Muscle of leg (tissue), 11 donors: ENCODE results near the gene MRPS16. TPM values are rescaled to one million over a fixed set of nuclear protein-coding genes. Genes with fewer than 3 reads are reported as not detected.
A peak's percentile ranks its signal among the peaks of the same experiment; 100 is the strongest.
"Not testable (repeated sequence)": the region's sequence is repeated elsewhere in the genome, so short reads cannot be mapped to it uniquely, and the experiment has no call there.

ENCODE experiments used
- DNase-seq: peaks from one replicate; pipeline ENCODE4 v3.0.0; 2013
- H3K27ac ChIP-seq: one replicate; pipeline ENCODE4 v1.5.1; 2013; ENCODE audit warnings: mild to moderate bottlenecking, low read length, control low read depth
- H3K27me3 ChIP-seq: one replicate; pipeline ENCODE4 v1.6.1; 2013; ENCODE audit warnings: low read length; ENCODE audit not compliant: control insufficient read depth, insufficient read depth
- H3K36me3 ChIP-seq: one replicate; pipeline ENCODE4 v1.6.1; 2013; ENCODE audit warnings: low read length; ENCODE audit not compliant: control insufficient read depth, insufficient read depth
- H3K4me1 ChIP-seq: one replicate; pipeline ENCODE4 v1.6.1; 2013; ENCODE audit warnings: low read length; ENCODE audit not compliant: control insufficient read depth, insufficient read depth
- H3K4me3 ChIP-seq: one replicate; pipeline ENCODE4 v1.5.1; 2013; ENCODE audit warnings: low read length, control low read depth
- H3K9me3 ChIP-seq: replicated peaks from 2 replicates; pipeline ENCODE4 v1.6.1; 2013; ENCODE audit warnings: low read depth, low read length; ENCODE audit not compliant: control insufficient read depth
- WGBS: methylation state at CpG from one replicate; pipeline ENCODE4 v1.1.5; 2013; ENCODE audit warnings: missing lambda C conversion rate; ENCODE audit not compliant: insufficient coverage; 5-methylcytosine and 5-hydroxymethylcytosine counted together
- polyA plus RNA-seq, 8 donors: library from polyadenylated mRNA; unstranded; fragments of 120-200 nt; gene quantifications; one replicate each; pipeline versions ENCODE4 v1.2.1 to v1.2.3, GENCODE V29; 2013; ENCODE audit warnings: inconsistent platforms in 1 of 8, low replicate concordance in 1 of 8; ENCODE audit not compliant: insufficient read length in 8 of 8, insufficient read depth in 1 of 8
- total RNA-seq: library from RNA; stranded (reverse); fragments of 120-200 nt; gene quantifications from one replicate; pipeline ENCODE4 v1.2.4, GENCODE V29; 2013

The MRPS16 gene
- total and polyA plus RNA-seq, 9 donors: 51.2 to 80.1 (median 68.5) TPM

DNA sequence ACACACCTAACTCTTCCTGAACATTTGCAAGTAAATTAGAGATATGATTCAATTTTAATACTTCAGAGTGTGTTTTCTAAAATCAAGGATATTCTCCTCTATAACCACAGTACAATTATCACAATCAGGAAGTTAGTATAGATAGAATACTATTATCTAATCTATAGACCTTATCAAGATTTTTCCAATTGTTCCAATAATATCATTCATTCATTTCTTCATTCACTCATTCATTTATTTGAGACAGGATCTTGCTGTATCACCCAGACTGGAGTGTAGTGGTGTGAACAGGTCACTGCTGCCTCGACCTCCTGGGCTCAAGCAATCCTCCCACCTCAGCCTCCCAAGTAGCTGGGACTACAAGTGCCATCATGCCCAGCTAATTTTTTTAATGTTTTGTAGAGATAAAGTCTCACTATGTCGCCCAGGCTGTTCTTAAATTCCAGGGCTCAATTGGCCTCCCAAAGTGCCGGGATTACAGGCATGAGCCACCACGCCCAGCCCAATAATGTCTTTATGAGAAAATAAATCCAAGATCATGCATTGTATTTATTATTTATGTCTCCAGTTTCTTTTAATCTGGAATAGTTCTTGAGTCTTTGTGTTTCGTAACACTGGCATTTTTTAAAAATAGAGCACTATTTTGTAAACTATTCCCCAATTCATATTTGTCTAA is 10.6 kb upstream of the MRPS16 start:
- peaks cover 3% of the 10 kb centered on the region for H3K9me3 ChIP-seq
- H3K27me3 ChIP-seq: no peaks in the 10 kb centered on the region
- H3K27ac ChIP-seq: no peak overlapping the region
- no peaks in the 10 kb centered on the region for H3K36me3 ChIP-seq
- no peak for DNase-seq
- H3K4me3 ChIP-seq: no peak overlapping the region
- WGBS: no CpG with 5 or more reads among the region's 5 CpGs
- no peaks in the 10 kb centered on the region for H3K4me1 ChIP-seq

DNA sequence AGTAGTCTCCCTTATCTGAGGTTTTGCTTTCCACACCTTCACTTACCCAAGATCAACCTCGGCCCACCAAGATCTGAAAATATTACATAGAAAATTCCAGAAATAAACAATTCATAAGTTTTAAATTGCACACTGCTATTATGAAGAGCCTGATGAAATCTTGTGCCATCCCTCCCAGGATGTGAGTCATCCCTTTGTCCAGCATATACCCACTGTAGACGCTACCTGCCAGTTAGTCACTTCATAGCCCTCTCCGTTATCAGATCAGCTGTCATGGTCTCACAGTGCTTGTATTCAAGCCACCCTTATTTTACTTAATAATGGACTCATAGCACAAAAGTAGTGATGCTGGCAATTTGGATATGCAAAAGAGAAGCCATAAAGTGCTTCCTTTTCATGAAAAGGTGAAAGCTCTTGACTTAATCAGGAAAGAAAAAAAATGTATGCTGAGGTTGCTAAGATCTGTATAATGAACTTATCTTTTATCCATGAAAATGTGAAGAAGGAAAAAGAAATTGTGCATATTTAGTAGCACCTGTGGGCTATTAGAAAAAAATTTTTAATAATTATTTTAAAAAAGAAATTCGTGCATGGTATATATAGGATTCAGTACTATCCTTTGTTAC is 9.8 kb upstream of the MRPS16 start:
- peaks cover 3% of the 10 kb centered on the region for H3K9me3 ChIP-seq
- no peak for DNase-seq
- no peaks in the 10 kb centered on the region for H3K4me1 ChIP-seq
- H3K36me3 ChIP-seq: no peaks in the 10 kb centered on the region
- no peaks in the 10 kb centered on the region for H3K27me3 ChIP-seq
- H3K4me3 ChIP-seq: no peak overlapping the region
- H3K27ac ChIP-seq: no peak overlapping the region
- WGBS: 67% methylated on average over 1 of the region's 4 CpGs

DNA sequence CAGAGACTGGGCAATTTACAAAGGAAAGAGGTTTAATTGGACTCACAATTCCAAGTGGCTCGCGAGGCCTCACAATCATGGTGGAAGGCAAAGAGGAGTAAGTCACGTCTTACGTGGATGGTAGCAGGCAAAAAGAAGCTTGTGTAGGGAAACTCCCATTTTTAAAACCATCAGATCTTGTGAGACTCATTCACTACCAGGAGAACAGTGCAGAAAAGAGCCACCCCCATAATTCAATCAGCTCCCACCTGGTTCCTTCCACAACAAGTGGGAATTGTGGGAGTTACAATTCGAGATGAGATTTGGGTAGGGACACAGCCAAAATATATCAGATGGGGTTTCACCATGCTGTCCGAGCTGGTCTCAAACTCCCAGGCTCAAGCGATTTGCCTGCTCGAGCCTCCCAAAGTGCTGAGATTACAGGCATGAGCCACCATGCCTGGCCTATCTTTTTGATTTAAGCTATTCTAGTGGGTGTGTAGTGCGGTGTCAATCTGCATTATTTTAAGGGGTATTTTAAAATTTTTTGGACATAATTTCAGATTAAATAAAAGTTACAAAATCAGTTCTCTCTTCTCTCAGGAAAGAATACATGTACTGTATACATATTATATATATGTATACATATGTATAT is 9.0 kb upstream of the MRPS16 start:
- WGBS: 100% methylated on average over 1 of the region's 9 CpGs
- no peaks in the 10 kb centered on the region for H3K27me3 ChIP-seq
- DNase-seq: no peak
- H3K27ac ChIP-seq: no peak overlapping the region
- no peaks in the 10 kb centered on the region for H3K36me3 ChIP-seq
- H3K9me3 ChIP-seq: peaks cover 3% of the 10 kb centered on the region
- H3K4me1 ChIP-seq: no peaks in the 10 kb centered on the region
- no peak overlapping the region for H3K4me3 ChIP-seq

DNA sequence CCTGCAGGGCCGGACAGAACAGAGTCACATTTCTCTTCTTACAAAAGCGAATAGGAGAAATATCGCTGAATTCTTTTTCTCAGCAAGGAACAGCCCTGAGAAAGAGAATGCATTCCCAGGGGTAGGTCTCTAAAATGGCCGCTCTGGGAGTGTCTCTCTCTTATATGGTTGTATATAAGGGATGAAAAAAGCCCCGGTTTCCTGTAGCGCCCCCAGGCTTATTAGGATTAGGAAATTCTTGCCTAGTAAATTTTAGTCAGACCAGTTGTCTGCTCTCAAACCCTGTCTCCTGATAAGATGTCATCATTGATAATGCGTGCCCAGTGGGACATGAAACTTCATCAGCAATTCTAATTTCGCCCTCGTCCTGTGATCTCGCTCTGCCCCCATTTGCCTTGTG is 6.2 kb upstream of the MRPS16 start:
- not testable (repeated sequence) for H3K9me3 ChIP-seq, H3K4me1 ChIP-seq, DNase-seq, H3K27me3 ChIP-seq, H3K27ac ChIP-seq, H3K36me3 ChIP-seq, H3K4me3 ChIP-seq
- 95% methylated on average over 4 of the region's 10 CpGs for WGBS

DNA sequence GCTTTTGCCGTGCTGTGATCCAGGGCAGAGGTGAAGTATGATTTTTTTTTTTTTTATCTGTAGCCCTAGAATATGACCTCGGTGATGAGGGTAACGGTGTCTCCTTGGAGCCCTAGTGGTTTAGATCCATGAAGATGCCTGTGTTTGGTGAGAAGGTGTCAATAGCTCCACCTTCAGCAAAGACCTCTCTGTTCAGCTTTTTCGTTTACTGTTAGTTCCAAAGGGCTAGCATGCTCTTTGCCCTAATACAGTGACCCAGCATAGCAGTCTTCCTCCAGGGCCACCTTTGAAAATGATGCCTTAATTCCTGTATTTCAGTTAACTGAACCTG is 746 bp upstream of the MRPS16 start:
- 0% methylated on average over 2 of the region's 4 CpGs for WGBS
- no peaks in the 10 kb centered on the region for H3K9me3 ChIP-seq

DNA sequence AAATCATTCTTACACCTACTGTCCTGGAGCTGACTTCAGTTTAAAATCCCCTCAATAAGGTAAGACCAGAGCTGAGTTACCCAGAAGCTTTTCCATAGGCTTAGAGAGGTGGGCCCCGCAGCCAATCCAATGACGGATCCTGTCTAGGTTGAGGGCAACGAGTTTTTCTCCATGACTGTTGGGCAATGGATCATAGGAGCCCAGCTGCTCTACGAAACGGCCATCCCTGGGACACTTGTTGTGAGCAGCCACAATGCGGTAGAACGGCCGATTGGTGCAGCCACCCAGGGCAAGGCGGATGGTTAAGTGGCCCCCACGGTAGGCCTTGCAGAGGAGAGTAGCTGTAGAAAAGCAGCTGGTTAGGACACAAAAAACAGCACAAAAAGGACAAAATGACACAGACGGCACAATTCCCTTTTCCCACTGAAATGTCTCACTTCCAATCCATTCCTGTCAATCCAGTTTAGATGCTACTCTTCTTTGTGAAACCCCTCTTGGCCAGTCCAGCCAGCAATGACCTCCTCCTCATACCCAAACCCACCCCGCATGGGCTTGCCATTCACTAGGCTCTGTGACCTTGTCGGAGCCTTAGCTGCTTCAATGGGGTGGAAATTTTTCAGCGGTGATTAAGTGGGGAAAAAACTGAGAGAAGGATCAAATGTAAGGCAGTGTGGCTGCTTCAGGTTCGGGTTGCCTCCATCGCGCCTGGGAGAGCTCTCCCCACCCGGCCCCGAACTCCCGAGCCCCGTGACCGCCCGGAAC is 580 bp downstream of the MRPS16 start:
- DNase-seq: no peak
- Histone ChIP-seq H3K27me3 (no peaks in the 10 kb centered on the region), H3K27ac (peak overlapping the region; percentile 89), H3K4me3 (peak overlapping the region; percentile 99), H3K36me3 (peaks cover 26% of the 10 kb centered on the region), H3K9me3 (no peaks in the 10 kb centered on the region), H3K4me1 (peaks cover 16% of the 10 kb centered on the region)
- 14% methylated on average over 20 of the region's 23 CpGs for WGBS

More for the DNA sequence above, 746 bp upstream of the MRPS16 start:
- peaks cover 26% of the 10 kb centered on the region for H3K36me3 ChIP-seq
- no peak for DNase-seq
- peaks cover 13% of the 10 kb centered on the region for H3K4me1 ChIP-seq
- peak overlapping the region; percentile 99 for H3K4me3 ChIP-seq
- H3K27ac ChIP-seq: peak overlapping the region; percentile 89
- no peaks in the 10 kb centered on the region for H3K27me3 ChIP-seq

DNA sequence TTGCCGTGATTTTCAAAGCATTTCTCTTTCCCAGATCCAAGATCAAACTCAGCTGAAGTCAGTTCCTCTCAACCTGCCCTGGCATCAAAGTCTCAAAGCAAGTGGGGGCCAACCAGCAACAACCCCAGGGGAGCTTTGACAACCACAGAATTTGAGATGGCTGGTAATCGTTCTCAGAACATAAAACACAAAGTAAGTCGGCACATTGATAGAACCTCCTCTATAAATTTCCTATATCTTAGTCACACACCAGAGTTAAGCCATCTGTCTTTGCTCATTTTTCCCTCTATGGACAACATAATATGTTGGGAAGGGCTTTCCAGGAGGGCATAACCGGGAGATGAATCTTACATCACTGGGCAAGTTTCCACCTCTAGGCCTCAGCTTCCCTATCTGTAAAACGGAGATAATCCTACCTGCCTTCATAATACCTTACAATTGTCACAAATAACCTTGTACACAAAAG is 4.2 kb downstream of the MRPS16 start:
- Histone ChIP-seq H3K27me3 (no peaks in the 10 kb centered on the region), H3K4me1 (peaks cover 18% of the 10 kb centered on the region), H3K9me3 (no peaks in the 10 kb centered on the region), H3K27ac (no peak overlapping the region), H3K4me3 (no peak overlapping the region), H3K36me3 (peaks cover 40% of the 10 kb centered on the region)
- DNase-seq: no peak
- WGBS: no CpG with 5 or more reads among the region's 5 CpGs

DNA sequence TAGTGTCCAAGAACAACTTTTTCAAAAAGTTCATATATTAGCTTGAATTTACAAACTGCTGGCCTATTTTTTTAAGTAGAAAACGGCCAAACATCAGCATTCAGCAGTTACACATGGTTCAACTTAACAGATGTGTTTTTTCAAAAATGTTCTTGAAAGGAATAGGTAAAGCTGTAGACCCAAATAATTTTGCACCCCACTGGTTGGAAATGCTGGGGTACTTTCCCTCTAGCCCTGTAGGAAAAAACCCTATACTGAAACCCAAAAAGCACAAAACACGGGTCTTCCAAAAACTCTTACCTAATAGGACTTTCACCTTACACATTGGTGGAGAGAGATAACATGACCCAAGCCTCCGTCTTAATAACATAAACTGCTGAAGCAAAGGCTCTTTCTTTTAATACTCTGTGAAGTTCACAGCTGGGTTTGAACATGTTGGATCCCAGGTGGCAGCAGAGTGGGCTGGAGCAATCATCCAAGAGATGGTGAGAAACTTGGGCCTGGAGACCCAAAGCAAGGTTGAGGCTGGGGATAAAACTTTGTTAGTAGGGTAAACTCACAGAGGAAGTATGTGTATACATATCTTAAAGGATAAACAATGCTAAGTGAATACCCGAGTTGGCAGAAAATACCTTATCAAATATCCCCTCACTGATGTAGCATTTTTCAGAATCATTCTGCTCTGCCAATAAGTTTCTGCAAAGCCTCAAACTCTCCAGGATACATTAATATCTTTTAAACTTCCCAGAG is 4.8 kb downstream of the MRPS16 start:
- Histone ChIP-seq H3K36me3 (peaks cover 43% of the 10 kb centered on the region), H3K4me1 (peaks cover 16% of the 10 kb centered on the region), H3K4me3 (peak overlapping the region; percentile 86), H3K9me3 (no peaks in the 10 kb centered on the region), H3K27ac (peak overlapping the region; percentile 90), H3K27me3 (no peaks in the 10 kb centered on the region)
- DNase-seq: no peak
- no CpG with 5 or more reads among the region's 4 CpGs for WGBS

DNA sequence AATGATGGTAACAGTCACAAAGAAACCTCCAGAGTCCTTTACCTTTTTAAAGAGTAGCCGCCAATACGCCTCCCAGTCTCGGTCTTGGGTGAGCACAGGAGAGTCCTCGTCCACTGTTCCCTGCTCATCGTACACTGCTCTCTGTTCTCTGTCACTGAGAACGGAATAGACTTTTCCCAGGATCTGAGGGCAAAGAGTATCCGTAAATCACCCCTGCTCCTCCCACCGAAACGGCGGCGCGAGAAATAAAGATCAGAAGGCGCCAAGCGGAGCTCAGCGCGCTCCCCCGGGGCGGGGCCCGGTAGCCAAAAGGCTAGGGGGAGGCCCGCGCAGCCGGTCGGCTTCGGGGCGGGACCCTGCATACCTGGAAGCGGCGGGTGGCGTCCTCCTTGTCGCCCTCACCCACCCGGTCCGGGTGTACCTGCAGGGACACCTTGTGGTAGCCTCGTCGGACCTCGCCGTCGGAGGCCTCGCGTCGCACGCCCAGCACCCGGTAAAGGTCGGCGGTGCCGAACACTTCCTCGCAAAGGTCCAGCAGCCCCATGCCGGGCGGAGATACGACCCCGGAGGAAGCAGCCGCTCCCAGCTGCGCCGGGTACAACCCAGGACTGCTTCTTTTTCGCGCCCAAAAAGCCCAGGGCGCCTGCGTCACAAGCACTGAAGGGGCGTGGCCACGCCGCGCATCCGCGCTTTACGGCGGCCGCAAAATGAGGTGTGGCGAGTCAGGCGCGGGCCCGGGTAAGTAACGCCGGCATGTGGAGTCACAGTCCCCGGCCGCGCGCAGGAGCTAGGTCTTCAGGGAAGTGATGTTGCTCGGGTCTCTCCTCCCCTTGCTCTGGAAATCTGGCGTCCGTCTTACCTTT is 5.6 kb downstream of the MRPS16 start, which contains the start of gene DNAJC9:
Gene DNAJC9 (minus strand): TSS at position 610 of the 863 bp plus-strand sequence. CDS start 66 bp downstream, at position 544.
- Histone ChIP-seq H3K9me3 (no peaks in the 10 kb centered on the region), H3K27ac (peak within 1 kb of the TSS; percentile 90), H3K4me3 (peak within 1 kb of the TSS; percentile 86), H3K27me3 (no peaks in the 10 kb centered on the region), H3K36me3 (peaks cover 46% of the 10 kb centered on the region), H3K4me1 (peaks cover 15% of the 10 kb centered on the region)
- DNase-seq: peak; percentile 97
- 0% methylated on average over 77 of the region's 78 CpGs for WGBS
